Measurements from ENCODE around the gene SASH1.

GRCh38 chr6:148502083-148502772 lies 159.6 kb downstream of the SASH1 start:
- TF ChIP-seq CTCF (conservative IDR thresholded peaks at IDR 0.05; ENCODE audit: low read depth, low read length) (no peak), EZH2 (IDR thresholded peaks at IDR 0.05; ENCODE audit: borderline replicate concordance, low read depth, low read length, poor library complexity, severe bottlenecking) (no peak)

Data from A673 (cell line).